Osteocyte (in vitro differentiated cells): Measurements from ENCODE around the gene SH3BP4. TPM values are rescaled to one million over a fixed set of nuclear protein-coding genes. Genes with fewer than 3 reads are reported as not detected.

Source experiments
- DNase-seq: peaks from one replicate; pipeline ENCODE4 v3.0.0; 2021; ENCODE audit warnings: mixed read lengths; ENCODE audit not compliant: unreplicated experiment; ENCODE audit errors: extremely low spot score
- H3K27ac Mint-ChIP-seq: one replicate; pipeline ENCODE4 v1.8.0; 2021; ENCODE audit warnings: mild to moderate bottlenecking, mixed read lengths; ENCODE audit not compliant: unreplicated experiment
- H3K27me3 Mint-ChIP-seq: one replicate; pipeline ENCODE4 v1.8.0; 2021; ENCODE audit warnings: mixed read lengths; ENCODE audit not compliant: unreplicated experiment
- H3K36me3 Mint-ChIP-seq: one replicate; pipeline ENCODE4 v1.8.0; 2021; ENCODE audit warnings: mixed read lengths; ENCODE audit not compliant: unreplicated experiment
- H3K4me1 Mint-ChIP-seq: one replicate; pipeline ENCODE4 v1.8.0; 2021; ENCODE audit warnings: mixed read lengths; ENCODE audit not compliant: unreplicated experiment
- H3K4me3 Mint-ChIP-seq: one replicate; pipeline ENCODE4 v1.8.0; 2021; ENCODE audit warnings: mild to moderate bottlenecking, moderate library complexity, mixed read lengths; ENCODE audit not compliant: unreplicated experiment
- H3K9me3 Mint-ChIP-seq: one replicate; pipeline ENCODE4 v1.8.0; 2021; ENCODE audit warnings: mixed read lengths; ENCODE audit not compliant: unreplicated experiment
- total RNA-seq: library from RNA; stranded (reverse); gene quantifications from 2 replicates; pipeline ENCODE4 v1.2.1, GENCODE V29; 2021
- TF ChIP-seq, protein P1 (sequence below): fragments of 200-600 bp; sonication (generic); IDR thresholded peaks from 2 replicates; pipeline ENCODE4 v1.5.0; 2021; ENCODE audit warnings: antibody characterized with exemption, mild to moderate bottlenecking, moderate library complexity

Gene SH3BP4
- total RNA-seq, 1 donor from 2014 or later: 60.1 TPM

DNA sequence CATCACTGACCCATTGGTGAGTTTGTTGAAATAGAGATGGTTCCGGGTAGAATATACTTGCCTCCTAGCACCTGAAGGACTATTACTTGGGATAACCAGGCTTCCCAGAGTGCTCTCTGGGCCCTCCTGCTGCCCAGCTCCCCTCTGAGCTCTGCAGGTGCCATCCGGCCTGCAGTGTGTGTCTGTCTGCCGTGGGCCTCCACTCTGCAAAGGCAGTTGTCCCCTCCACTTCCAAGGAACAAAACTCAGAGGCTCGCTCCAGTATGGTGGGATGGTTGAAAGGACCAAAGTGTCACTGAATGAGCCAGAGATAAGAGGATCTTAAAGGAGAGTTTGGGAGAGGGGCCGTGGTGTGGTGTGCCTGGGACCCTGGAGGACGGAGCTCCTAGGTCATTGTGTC lies 57.3 kb downstream of the SH3BP4 start:
- no peak overlapping the region for H3K4me3 Mint-ChIP-seq
- TF ChIP-seq, protein P1, sequence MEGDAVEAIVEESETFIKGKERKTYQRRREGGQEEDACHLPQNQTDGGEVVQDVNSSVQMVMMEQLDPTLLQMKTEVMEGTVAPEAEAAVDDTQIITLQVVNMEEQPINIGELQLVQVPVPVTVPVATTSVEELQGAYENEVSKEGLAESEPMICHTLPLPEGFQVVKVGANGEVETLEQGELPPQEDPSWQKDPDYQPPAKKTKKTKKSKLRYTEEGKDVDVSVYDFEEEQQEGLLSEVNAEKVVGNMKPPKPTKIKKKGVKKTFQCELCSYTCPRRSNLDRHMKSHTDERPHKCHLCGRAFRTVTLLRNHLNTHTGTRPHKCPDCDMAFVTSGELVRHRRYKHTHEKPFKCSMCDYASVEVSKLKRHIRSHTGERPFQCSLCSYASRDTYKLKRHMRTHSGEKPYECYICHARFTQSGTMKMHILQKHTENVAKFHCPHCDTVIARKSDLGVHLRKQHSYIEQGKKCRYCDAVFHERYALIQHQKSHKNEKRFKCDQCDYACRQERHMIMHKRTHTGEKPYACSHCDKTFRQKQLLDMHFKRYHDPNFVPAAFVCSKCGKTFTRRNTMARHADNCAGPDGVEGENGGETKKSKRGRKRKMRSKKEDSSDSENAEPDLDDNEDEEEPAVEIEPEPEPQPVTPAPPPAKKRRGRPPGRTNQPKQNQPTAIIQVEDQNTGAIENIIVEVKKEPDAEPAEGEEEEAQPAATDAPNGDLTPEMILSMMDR: no peak
- peaks cover 48% of the 10 kb centered on the region for H3K4me1 Mint-ChIP-seq
- H3K9me3 Mint-ChIP-seq: no peaks in the 10 kb centered on the region
- no peaks in the 10 kb centered on the region for H3K27me3 Mint-ChIP-seq
- DNase-seq: no peak
- H3K27ac Mint-ChIP-seq: no peak overlapping the region
- peaks cover 4% of the 10 kb centered on the region for H3K36me3 Mint-ChIP-seq

DNA sequence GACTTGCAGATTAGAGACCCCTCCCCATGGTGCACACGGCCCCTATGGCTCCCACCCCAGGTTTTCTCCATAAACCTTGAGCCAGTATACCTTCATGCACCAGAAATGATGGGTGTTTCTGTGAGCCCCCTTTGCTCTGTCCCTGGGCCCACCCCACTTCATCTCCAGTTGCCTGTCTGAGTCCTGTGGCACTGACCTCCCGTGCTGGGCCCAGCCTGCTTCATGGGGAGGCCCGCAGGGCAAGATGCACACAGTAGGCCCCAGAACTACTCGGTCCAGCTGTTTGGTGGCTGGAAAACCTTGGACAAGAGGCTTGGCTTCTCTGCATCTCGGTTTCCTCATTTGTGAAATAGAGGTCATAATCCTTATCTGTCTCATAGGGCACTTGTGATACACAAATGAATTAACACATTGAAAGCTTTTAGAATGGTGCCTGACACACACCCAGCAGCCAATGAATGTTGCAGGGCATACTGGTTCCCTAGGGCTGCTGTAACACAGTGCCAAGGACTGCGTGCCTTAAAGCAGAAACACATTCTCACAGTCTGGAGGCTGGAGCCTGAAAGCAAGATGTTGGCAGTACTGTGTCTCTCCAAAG lies 58.4 kb downstream of the SH3BP4 start:
- Mint-ChIP-seq H3K36me3 (peaks cover 6% of the 10 kb centered on the region), H3K27me3 (no peaks in the 10 kb centered on the region), H3K4me1 (peaks cover 38% of the 10 kb centered on the region), H3K9me3 (no peaks in the 10 kb centered on the region), H3K27ac (no peak overlapping the region), H3K4me3 (no peak overlapping the region)
- TF ChIP-seq, protein P1: no peak
- no peak for DNase-seq

DNA sequence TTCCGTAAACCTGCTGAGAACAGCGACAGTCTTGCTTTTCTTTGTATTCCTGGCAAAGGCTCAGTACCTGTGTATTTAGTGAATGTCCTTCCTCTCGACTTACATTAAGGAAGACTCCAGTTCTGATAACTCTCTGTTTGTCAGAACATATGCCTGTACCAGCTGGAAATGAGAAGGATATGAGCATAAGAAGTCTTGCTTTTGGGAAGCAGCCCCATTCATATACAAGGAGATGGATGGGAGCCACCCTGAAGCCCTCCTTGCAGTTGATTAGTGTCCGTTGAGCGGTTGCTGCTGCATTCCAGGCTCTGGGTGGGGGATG lies 59.8 kb downstream of the SH3BP4 start:
- Mint-ChIP-seq H3K9me3 (peaks cover 5% of the 10 kb centered on the region), H3K4me3 (no peak overlapping the region), H3K4me1 (peaks cover 26% of the 10 kb centered on the region), H3K27ac (no peak overlapping the region), H3K27me3 (no peaks in the 10 kb centered on the region), H3K36me3 (peaks cover 12% of the 10 kb centered on the region)
- TF ChIP-seq, protein P1: no peak
- DNase-seq: no peak

GRCh38 chr2:235011929-235012631 lies 60.3 kb downstream of the SH3BP4 start:
- H3K9me3 Mint-ChIP-seq: peaks cover 5% of the 10 kb centered on the region
- no peak overlapping the region for H3K4me3 Mint-ChIP-seq
- DNase-seq: no peak
- TF ChIP-seq, protein P1: no peak
- peaks cover 14% of the 10 kb centered on the region for H3K36me3 Mint-ChIP-seq
- H3K27me3 Mint-ChIP-seq: no peaks in the 10 kb centered on the region
- H3K27ac Mint-ChIP-seq: no peak overlapping the region
- peaks cover 22% of the 10 kb centered on the region for H3K4me1 Mint-ChIP-seq

GRCh38 chr2:235017441-235017840 lies 65.6 kb downstream of the SH3BP4 start:
- H3K27me3 Mint-ChIP-seq: no peaks in the 10 kb centered on the region
- H3K36me3 Mint-ChIP-seq: peaks cover 15% of the 10 kb centered on the region

More at GRCh38 chr2:235017441-235017840, 65.6 kb downstream of the SH3BP4 start:
- Mint-ChIP-seq H3K9me3 (peaks cover 5% of the 10 kb centered on the region), H3K4me1 (peaks cover 25% of the 10 kb centered on the region), H3K4me3 (no peak overlapping the region), H3K27ac (no peak overlapping the region)
- TF ChIP-seq, protein P1: no peak
- no peak for DNase-seq
